Psoas muscle (tissue), 8 donors: ENCODE results near the gene FPR2. TPM values are rescaled to one million over a fixed set of nuclear protein-coding genes. Genes with fewer than 3 reads are reported as not detected.

Experiments
- ATAC-seq, 4 donors: fragments of 200-7000 bp; cut with Tn5 transposase; one replicate each; pipeline ENCODE4 v1.9.1; 2020; ENCODE audit warnings: moderate library complexity in 3 of 4, mild to moderate bottlenecking in 2 of 4
- DNase-seq, 2 donors: peaks; one replicate each; pipeline ENCODE4 v3.0.0-alpha.2; 2020
- H3K27ac ChIP-seq: fragments of 200-600 bp; one replicate; pipeline ENCODE4 v1.8.0; 2022
- H3K27me3 ChIP-seq, 3 donors: fragments of 200-600 bp in 1 of 3; one replicate each; pipeline versions ENCODE4 v1.6.1 to v1.8.0; 2013 to 2022; ENCODE audit warnings: low read length in 2 of 3, mild to moderate bottlenecking in 2 of 3, moderate library complexity in 1 of 3; ENCODE audit not compliant: insufficient read depth in 3 of 3
- H3K36me3 ChIP-seq, 2 donors: fragments of 200-600 bp in 1 of 2; one replicate each; pipeline versions ENCODE4 v1.6.1 to v1.8.0; 2013 to 2022; ENCODE audit warnings: low read depth in 1 of 2, mild to moderate bottlenecking in 1 of 2, moderate library complexity in 1 of 2; ENCODE audit not compliant: insufficient read depth in 1 of 2
- H3K4me1 ChIP-seq: fragments of 200-600 bp; one replicate; pipeline ENCODE4 v1.8.0; 2022
- H3K4me3 ChIP-seq: fragments of 200-600 bp; one replicate; pipeline ENCODE4 v1.8.0; 2022; ENCODE audit warnings: mild to moderate bottlenecking
- H3K9me3 ChIP-seq: fragments of 200-600 bp; one replicate; pipeline ENCODE4 v1.8.0; 2022
- WGBS, 3 donors: extraction: QIAGEN DNeasy Blood & Tissue Kit; methylation state at CpG; one replicate each; pipeline versions ENCODE4 v1.1.6 to v1.1.7; 2013; 5-methylcytosine and 5-hydroxymethylcytosine counted together
- intact Hi-C, 2 donors: fragments of 100-400 bp; cut with DNase I; formaldehyde crosslinking; loops; one replicate each; pipeline versions ENCODE4 v1.11.0 to v1.14.2; 2022
- polyA plus RNA-seq, 3 donors: library from polyadenylated mRNA; stranded (reverse); fragments of 200-250 nt; gene quantifications; one replicate each; pipeline ENCODE4 v1.2.3, GENCODE V29; 2013
- total RNA-seq, 4 donors: library from RNA; stranded (reverse); fragmentation: NEBNext Ultra II Directional in 2 of 4; extraction: Animal tissue kit (Norgen Biotek cat#: 25700) in 2 of 4; gene quantifications; one replicate each; pipeline versions ENCODE4 v1.2.1 to v1.2.4, GENCODE V29; 2021 to 2023
- TF ChIP-seq, protein P1 (sequence below): fragments of 200-600 bp; IDR thresholded peaks from one replicate; pipeline ENCODE4 v1.8.0; 2022; ENCODE audit warnings: antibody characterized with exemption
- donor health status: healthy with polysubstance abuse.
- donor health status: DM: no; HTN: no; CAD: no; lungs with moderate emphysema.
- donor health status: Bipolar disorder and iron deficiency.
- donor health status: healthy.
- donor health status: DM: yes; HTN: yes; CAD: no.
- donor health status: DM: no; HTN: no; CAD: no.
- donor health status: DM: no; HTN: no; CAD: no.
- donor health status: DM: yes; HTN: yes; CAD: no.

FPR2 gene
- total and polyA plus RNA-seq, 7 donors: 0.06 to 0.98 (median 0.30) TPM

DNA sequence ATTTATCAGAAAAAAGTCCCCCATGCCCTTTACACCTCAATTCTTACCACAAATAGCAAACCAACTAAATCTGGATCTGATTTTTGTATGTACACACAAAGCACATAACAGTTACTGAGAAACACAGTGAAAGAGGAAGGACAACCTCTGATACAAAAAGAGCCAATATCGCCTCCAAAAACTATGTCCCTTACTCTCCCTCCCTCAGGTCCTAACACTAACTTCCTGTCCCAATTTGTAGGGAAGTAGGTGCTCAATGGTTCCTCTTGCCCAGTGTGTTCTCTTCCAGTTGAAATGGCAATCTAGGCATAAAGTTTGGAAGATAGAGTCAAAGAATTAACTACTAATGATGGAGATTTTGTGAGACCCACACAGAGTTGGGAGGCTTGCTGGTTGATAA lies 18.2 kb downstream of the FPR2 start:
- Histone ChIP-seq H3K27ac (no peak overlapping the region), H3K27me3 (peaks cover 0 to 19% (median 0%) of the 10 kb centered on the region in 3 donors), H3K4me1 (no peaks in the 10 kb centered on the region), H3K36me3 (no peaks in the 10 kb centered on the region), H3K9me3 (no peaks in the 10 kb centered on the region), H3K4me3 (no peak overlapping the region)
- WGBS, 3 donors: 67 to 87% (median 70%) methylated on average over 1 of the region's 1 CpG
- DNase-seq: no peak
- TF ChIP-seq, protein P1, sequence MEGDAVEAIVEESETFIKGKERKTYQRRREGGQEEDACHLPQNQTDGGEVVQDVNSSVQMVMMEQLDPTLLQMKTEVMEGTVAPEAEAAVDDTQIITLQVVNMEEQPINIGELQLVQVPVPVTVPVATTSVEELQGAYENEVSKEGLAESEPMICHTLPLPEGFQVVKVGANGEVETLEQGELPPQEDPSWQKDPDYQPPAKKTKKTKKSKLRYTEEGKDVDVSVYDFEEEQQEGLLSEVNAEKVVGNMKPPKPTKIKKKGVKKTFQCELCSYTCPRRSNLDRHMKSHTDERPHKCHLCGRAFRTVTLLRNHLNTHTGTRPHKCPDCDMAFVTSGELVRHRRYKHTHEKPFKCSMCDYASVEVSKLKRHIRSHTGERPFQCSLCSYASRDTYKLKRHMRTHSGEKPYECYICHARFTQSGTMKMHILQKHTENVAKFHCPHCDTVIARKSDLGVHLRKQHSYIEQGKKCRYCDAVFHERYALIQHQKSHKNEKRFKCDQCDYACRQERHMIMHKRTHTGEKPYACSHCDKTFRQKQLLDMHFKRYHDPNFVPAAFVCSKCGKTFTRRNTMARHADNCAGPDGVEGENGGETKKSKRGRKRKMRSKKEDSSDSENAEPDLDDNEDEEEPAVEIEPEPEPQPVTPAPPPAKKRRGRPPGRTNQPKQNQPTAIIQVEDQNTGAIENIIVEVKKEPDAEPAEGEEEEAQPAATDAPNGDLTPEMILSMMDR: no peak
- intact Hi-C loops: loop anchor here in 1 of 2 donors (5.0 kb wide), 1 partner anchor 307 kb away; no protein-coding TSS in a partner anchor
- ATAC-seq: no peak

- no peak overlapping the region for H3K4me3 ChIP-seq
- ATAC-seq (no peak), DNase-seq (no peak)
- no peak overlapping the region for H3K27ac ChIP-seq
- WGBS, 3 donors: 26 to 52% (median 37%) methylated on average over 2 of the region's 2 CpGs
- intact Hi-C loops: loop anchor here in 1 of 2 donors (5.0 kb wide), 2 partner anchors 307 to 442 kb away; no protein-coding TSS in a partner anchor
- H3K27me3 ChIP-seq: peaks cover 0 to 19% (median 0%) of the 10 kb centered on the region in 3 donors
- TF ChIP-seq, protein P1: no peak
- no peaks in the 10 kb centered on the region for H3K9me3 ChIP-seq
- H3K36me3 ChIP-seq: no peaks in the 10 kb centered on the region
- H3K4me1 ChIP-seq: no peaks in the 10 kb centered on the region
These were observed 18.7 kb downstream of the FPR2 start for GRCh38 chr19:51779703-51780102.

- no peaks in the 10 kb centered on the region for H3K4me1 ChIP-seq
- H3K36me3 ChIP-seq: no peaks in the 10 kb centered on the region
- ATAC-seq: no peak
- WGBS, 3 donors: 38 to 49% (median 49%) methylated on average over 2 of the region's 2 CpGs
- TF ChIP-seq, protein P1: no peak
- H3K27me3 ChIP-seq: peaks cover 0 to 19% (median 0%) of the 10 kb centered on the region in 3 donors
- no peak overlapping the region for H3K27ac ChIP-seq
- no peak overlapping the region for H3K4me3 ChIP-seq
- intact Hi-C loops: loop anchor here in 1 of 2 donors (5.0 kb wide), 1 partner anchor 443 kb away; no protein-coding TSS in a partner anchor
- no peak for DNase-seq
- H3K9me3 ChIP-seq: no peaks in the 10 kb centered on the region
These were observed 19.3 kb downstream of the FPR2 start for GRCh38 chr19:51780270-51780669.

- H3K4me1 ChIP-seq: no peaks in the 10 kb centered on the region
- WGBS, 3 donors: 36 to 46% (median 41%) methylated on average over 3 of the region's 3 CpGs
- H3K27me3 ChIP-seq: peaks cover 0 to 19% (median 0%) of the 10 kb centered on the region in 3 donors
- H3K9me3 ChIP-seq: no peaks in the 10 kb centered on the region
- no peaks in the 10 kb centered on the region for H3K36me3 ChIP-seq
- intact Hi-C loops: loop anchor here in 1 of 2 donors (5.0 kb wide), 1 partner anchor 445 kb away; no protein-coding TSS in a partner anchor
- ATAC-seq (no peak), DNase-seq (no peak)
- TF ChIP-seq, protein P1: no peak
- H3K27ac ChIP-seq: no peak overlapping the region
- no peak overlapping the region for H3K4me3 ChIP-seq
These were observed 21.0 kb downstream of the FPR2 start for GRCh38 chr19:51781999-51782398.

- 36 to 44% (median 36%) methylated on average over 3 of the region's 3 CpGs for WGBS, 3 donors
- no peak overlapping the region for H3K4me3 ChIP-seq
These were observed 22.4 kb downstream of the FPR2 start for GRCh38 chr19:51783372-51783771.

More at GRCh38 chr19:51783372-51783771, 22.4 kb downstream of the FPR2 start:
- Histone ChIP-seq H3K4me1 (no peaks in the 10 kb centered on the region), H3K9me3 (no peaks in the 10 kb centered on the region), H3K27ac (no peak overlapping the region), H3K36me3 (no peaks in the 10 kb centered on the region), H3K27me3 (peaks cover 0 to 17% (median 0%) of the 10 kb centered on the region in 3 donors)
- ATAC-seq (no peak), DNase-seq (no peak)
- TF ChIP-seq, protein P1: no peak
- intact Hi-C loops: loop anchor here in 1 of 2 donors (5.0 kb wide), 1 partner anchor 446 kb away; no protein-coding TSS in a partner anchor
